Liver (tissue), 9 donors: Measurements from ENCODE around the gene CIDEA. TPM values are rescaled to one million over a fixed set of nuclear protein-coding genes. Genes with fewer than 3 reads are reported as not detected.
"Not testable (repeated sequence)": the region's sequence is repeated elsewhere in the genome, so short reads cannot be mapped to it uniquely, and the experiment has no call there.

Experiments used
- DNase-seq: peaks from one replicate; pipeline ENCODE4 v3.0.0-alpha.2; 2017; ENCODE audit warnings: low spot score
- H3K27ac ChIP-seq, 2 donors: one replicate each; pipeline ENCODE4 v1.7.0; 2013; ENCODE audit warnings: inconsistent platforms in 2 of 2, low read length in 2 of 2, control low read depth in 1 of 2, low read depth in 1 of 2, mild to moderate bottlenecking in 1 of 2
- H3K27me3 ChIP-seq, 4 donors: one replicate each; pipeline versions ENCODE4 v1.6.1 to v1.7.0; 2013; ENCODE audit warnings: low read length in 3 of 4, inconsistent platforms in 1 of 4, mild to moderate bottlenecking in 1 of 4, moderate library complexity in 1 of 4; ENCODE audit not compliant: control insufficient read depth in 4 of 4, insufficient read depth in 4 of 4
- H3K36me3 ChIP-seq, 4 donors: one replicate each; pipeline versions ENCODE4 v1.6.1 to v1.7.0; 2013; ENCODE audit warnings: low read length in 3 of 4, mild to moderate bottlenecking in 3 of 4, low read depth in 1 of 4, moderate library complexity in 1 of 4; ENCODE audit not compliant: control insufficient read depth in 4 of 4, insufficient read depth in 3 of 4
- H3K4me1 ChIP-seq, 4 donors: one replicate each; pipeline versions ENCODE4 v1.6.1 to v1.7.0; 2013; ENCODE audit warnings: low read length in 3 of 4, mild to moderate bottlenecking in 3 of 4, moderate library complexity in 1 of 4; ENCODE audit not compliant: control insufficient read depth in 4 of 4, insufficient read depth in 4 of 4
- H3K4me3 ChIP-seq, 3 donors: one replicate each; pipeline versions ENCODE4 v1.6.1 to v1.7.0; 2013; ENCODE audit warnings: low read length in 3 of 3, control low read depth in 1 of 3, low read depth in 1 of 3, mild to moderate bottlenecking in 1 of 3
- H3K9ac ChIP-seq, 2 donors: one replicate each; pipeline ENCODE4 v1.7.0; 2013; ENCODE audit warnings: low read length in 2 of 2, mild to moderate bottlenecking in 2 of 2, moderate library complexity in 2 of 2, control low read depth in 1 of 2, low read depth in 1 of 2
- H3K9me3 ChIP-seq, 4 donors: one replicate each; pipeline versions ENCODE4 v1.6.1 to v1.7.0; 2013; ENCODE audit warnings: low read length in 3 of 4; ENCODE audit not compliant: control insufficient read depth in 4 of 4
- EGR1 ChIP-seq, 2 donors: IDR thresholded peaks; 2 replicates each; pipeline ENCODE4 v1.6.1; 2016 to 2018; ENCODE audit warnings: antibody characterized with exemption in 2 of 2, low read depth in 2 of 2
- FOXA2 ChIP-seq: IDR thresholded peaks from 2 replicates; pipeline ENCODE4 v1.6.1; 2016; ENCODE audit warnings: antibody characterized with exemption
- GABPA ChIP-seq, 2 donors: IDR thresholded peaks in 1 of 2; conservative IDR thresholded peaks in 1 of 2; 2 replicates each; pipeline ENCODE4 v1.6.1; 2016; ENCODE audit warnings: antibody characterized with exemption in 2 of 2, mild to moderate bottlenecking in 1 of 2, moderate library complexity in 1 of 2
- HNF4A ChIP-seq, 2 donors: conservative IDR thresholded peaks; 2 replicates each; pipeline ENCODE4 v1.6.1; 2016; ENCODE audit warnings: antibody characterized with exemption in 2 of 2, mild to moderate bottlenecking in 2 of 2
- HNF4G ChIP-seq: IDR thresholded peaks from 2 replicates; pipeline ENCODE4 v1.6.1; 2016; ENCODE audit warnings: antibody characterized with exemption
- JUND ChIP-seq, 2 donors: IDR thresholded peaks; 2 replicates each; pipeline ENCODE4 v1.6.1; 2016; ENCODE audit warnings: antibody characterized with exemption in 2 of 2
- NR2F2 ChIP-seq: IDR thresholded peaks from 2 replicates; pipeline ENCODE4 v1.6.1; 2016; ENCODE audit warnings: antibody characterized with exemption
- RAD21 ChIP-seq, 2 donors: IDR thresholded peaks; 2 replicates each; pipeline ENCODE4 v1.6.1; 2016; ENCODE audit warnings: antibody characterized with exemption in 2 of 2, mild to moderate bottlenecking in 2 of 2
- REST ChIP-seq: IDR thresholded peaks from 2 replicates; pipeline ENCODE4 v1.6.1; 2016; ENCODE audit warnings: antibody characterized with exemption, mild to moderate bottlenecking
- RXRA ChIP-seq, 2 donors: IDR thresholded peaks; 2 replicates each; pipeline ENCODE4 v1.6.1; 2017 to 2018; ENCODE audit warnings: antibody characterized with exemption in 2 of 2, mild to moderate bottlenecking in 1 of 2
- SP1 ChIP-seq: IDR thresholded peaks from 2 replicates; pipeline ENCODE4 v1.6.1; 2018; ENCODE audit warnings: antibody characterized with exemption, mild to moderate bottlenecking
- TAF1 ChIP-seq: conservative IDR thresholded peaks from 2 replicates; pipeline ENCODE4 v1.6.1; 2016; ENCODE audit warnings: antibody characterized with exemption, mild to moderate bottlenecking
- YY1 ChIP-seq: IDR thresholded peaks from 2 replicates; pipeline ENCODE4 v1.6.1; 2016; ENCODE audit warnings: antibody characterized with exemption, mild to moderate bottlenecking
- WGBS: extraction: QIAGEN DNeasy Blood & Tissue Kit; methylation state at CpG from one replicate; pipeline ENCODE4 v1.1.7; 2013; 5-methylcytosine and 5-hydroxymethylcytosine counted together
- polyA plus RNA-seq, 2 donors: library from polyadenylated mRNA; stranded (reverse) in 1 of 2; unstranded in 1 of 2; fragments of 200-250 nt in 1 of 2; fragments of >200 nt in 1 of 2; fragmentation: Nextera tagmentation in 1 of 2; extraction: Ambion mirVana in 1 of 2; gene quantifications; one replicate each; pipeline versions ENCODE4 v1.2.1 to v1.2.3, GENCODE V29; 2013 to 2015
- total RNA-seq, 2 donors: library from RNA; depleted of rRNA; stranded (reverse); fragments of >200 nt; gene quantifications; one replicate each; pipeline ENCODE4 v1.2.3, GENCODE V29; 2014
- TF ChIP-seq, protein P1 (sequence below): IDR thresholded peaks from 2 replicates; pipeline ENCODE4 v1.6.1; 2016; ENCODE audit warnings: antibody characterized with exemption
- TF ChIP-seq, protein P2 (sequence below): IDR thresholded peaks from 2 replicates; pipeline ENCODE4 v1.6.1; 2016; ENCODE audit warnings: antibody characterized with exemption
- TF ChIP-seq, protein P3 (sequence below): IDR thresholded peaks from 2 replicates; pipeline ENCODE4 v1.6.1; 2016; ENCODE audit warnings: antibody characterized with exemption
- TF ChIP-seq, protein P4 (sequence below): fragments of 150-350 bp; IDR thresholded peaks from 2 replicates; pipeline ENCODE4 v1.5.1; 2017; ENCODE audit warnings: improper control_type of control experiment, low read depth, low read length; ENCODE audit not compliant: missing input control
- donor health status: healthy.
- donor health status: healthy.
- donor health status: healthy.
- donor health status: healthy.
- donor health status: healthy.

CIDEA gene
- total RNA-seq, result not detected
- not detected for polyA plus RNA-seq

GRCh38 chr18:12254136-12254819 is at the start of gene CIDEA:
Gene CIDEA, plus strand, starts transcription at chr18:12254361. Its CDS starts 23 bp downstream, at chr18:12254384.
- H3K36me3 ChIP-seq, result no peaks in the 10 kb centered on the region
- no peak within 1 kb of the TSS for H3K4me3 ChIP-seq
- WGBS, result 7% methylated on average over 69 of the region's 69 CpGs
- no peaks in the 10 kb centered on the region for H3K9me3 ChIP-seq
- peaks cover 6 to 16% (median 8%) of the 10 kb centered on the region in 4 donors for H3K4me1 ChIP-seq
- no peak within 1 kb of the TSS for H3K9ac ChIP-seq
- H3K27ac ChIP-seq, result no peak within 1 kb of the TSS
- no peak for TF ChIP-seq REST
- no peak for TF ChIP-seq HNF4A (conservative IDR thresholded peaks at IDR 0.05)
- TF ChIP-seq, protein P1, sequence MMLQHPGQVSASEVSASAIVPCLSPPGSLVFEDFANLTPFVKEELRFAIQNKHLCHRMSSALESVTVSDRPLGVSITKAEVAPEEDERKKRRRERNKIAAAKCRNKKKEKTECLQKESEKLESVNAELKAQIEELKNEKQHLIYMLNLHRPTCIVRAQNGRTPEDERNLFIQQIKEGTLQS, result no peak
- TF ChIP-seq JUND (IDR thresholded peaks at IDR 0.05), result no peak
- TF ChIP-seq NR2F2, result no peak
- TF ChIP-seq, protein P2, sequence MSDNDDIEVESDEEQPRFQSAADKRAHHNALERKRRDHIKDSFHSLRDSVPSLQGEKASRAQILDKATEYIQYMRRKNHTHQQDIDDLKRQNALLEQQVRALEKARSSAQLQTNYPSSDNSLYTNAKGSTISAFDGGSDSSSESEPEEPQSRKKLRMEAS, result no peak
- TF ChIP-seq EGR1 (IDR thresholded peaks at IDR 0.05; ENCODE audit: low read depth in 2 of 2), result no peak
- TF ChIP-seq, protein P3, sequence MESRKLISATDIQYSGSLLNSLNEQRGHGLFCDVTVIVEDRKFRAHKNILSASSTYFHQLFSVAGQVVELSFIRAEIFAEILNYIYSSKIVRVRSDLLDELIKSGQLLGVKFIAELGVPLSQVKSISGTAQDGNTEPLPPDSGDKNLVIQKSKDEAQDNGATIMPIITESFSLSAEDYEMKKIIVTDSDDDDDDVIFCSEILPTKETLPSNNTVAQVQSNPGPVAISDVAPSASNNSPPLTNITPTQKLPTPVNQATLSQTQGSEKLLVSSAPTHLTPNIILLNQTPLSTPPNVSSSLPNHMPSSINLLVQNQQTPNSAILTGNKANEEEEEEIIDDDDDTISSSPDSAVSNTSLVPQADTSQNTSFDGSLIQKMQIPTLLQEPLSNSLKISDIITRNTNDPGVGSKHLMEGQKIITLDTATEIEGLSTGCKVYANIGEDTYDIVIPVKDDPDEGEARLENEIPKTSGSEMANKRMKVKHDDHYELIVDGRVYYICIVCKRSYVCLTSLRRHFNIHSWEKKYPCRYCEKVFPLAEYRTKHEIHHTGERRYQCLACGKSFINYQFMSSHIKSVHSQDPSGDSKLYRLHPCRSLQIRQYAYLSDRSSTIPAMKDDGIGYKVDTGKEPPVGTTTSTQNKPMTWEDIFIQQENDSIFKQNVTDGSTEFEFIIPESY, result no peak
- TF ChIP-seq YY1, result no peak
- no peak for TF ChIP-seq TAF1
- no peak for TF ChIP-seq GABPA (IDR thresholded peaks at IDR 0.05 in 1 of 2, conservative IDR thresholded peaks at IDR 0.05 in 1 of 2)
- no peak for TF ChIP-seq HNF4G
- TF ChIP-seq FOXA2, result no peak
- no peak for TF ChIP-seq RAD21 (IDR thresholded peaks at IDR 0.05)
- no peak for TF ChIP-seq RXRA (IDR thresholded peaks at IDR 0.05)
- TF ChIP-seq, protein P4, sequence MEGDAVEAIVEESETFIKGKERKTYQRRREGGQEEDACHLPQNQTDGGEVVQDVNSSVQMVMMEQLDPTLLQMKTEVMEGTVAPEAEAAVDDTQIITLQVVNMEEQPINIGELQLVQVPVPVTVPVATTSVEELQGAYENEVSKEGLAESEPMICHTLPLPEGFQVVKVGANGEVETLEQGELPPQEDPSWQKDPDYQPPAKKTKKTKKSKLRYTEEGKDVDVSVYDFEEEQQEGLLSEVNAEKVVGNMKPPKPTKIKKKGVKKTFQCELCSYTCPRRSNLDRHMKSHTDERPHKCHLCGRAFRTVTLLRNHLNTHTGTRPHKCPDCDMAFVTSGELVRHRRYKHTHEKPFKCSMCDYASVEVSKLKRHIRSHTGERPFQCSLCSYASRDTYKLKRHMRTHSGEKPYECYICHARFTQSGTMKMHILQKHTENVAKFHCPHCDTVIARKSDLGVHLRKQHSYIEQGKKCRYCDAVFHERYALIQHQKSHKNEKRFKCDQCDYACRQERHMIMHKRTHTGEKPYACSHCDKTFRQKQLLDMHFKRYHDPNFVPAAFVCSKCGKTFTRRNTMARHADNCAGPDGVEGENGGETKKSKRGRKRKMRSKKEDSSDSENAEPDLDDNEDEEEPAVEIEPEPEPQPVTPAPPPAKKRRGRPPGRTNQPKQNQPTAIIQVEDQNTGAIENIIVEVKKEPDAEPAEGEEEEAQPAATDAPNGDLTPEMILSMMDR, result no peak
- no peak for TF ChIP-seq SP1
- H3K27me3 ChIP-seq, result peaks cover 0 to 6% (median 2%) of the 10 kb centered on the region in 4 donors
- DNase-seq, result no peak

- WGBS, result 93% methylated on average over 12 of the region's 18 CpGs
- H3K4me3 ChIP-seq, H3K36me3 ChIP-seq, H3K9ac ChIP-seq, H3K27me3 ChIP-seq, H3K27ac ChIP-seq, H3K9me3 ChIP-seq, H3K4me1 ChIP-seq, DNase-seq: not testable (repeated sequence)
Measured at GRCh38 chr18:12208296-12209153, 45.6 kb upstream of the CIDEA start.

DNA sequence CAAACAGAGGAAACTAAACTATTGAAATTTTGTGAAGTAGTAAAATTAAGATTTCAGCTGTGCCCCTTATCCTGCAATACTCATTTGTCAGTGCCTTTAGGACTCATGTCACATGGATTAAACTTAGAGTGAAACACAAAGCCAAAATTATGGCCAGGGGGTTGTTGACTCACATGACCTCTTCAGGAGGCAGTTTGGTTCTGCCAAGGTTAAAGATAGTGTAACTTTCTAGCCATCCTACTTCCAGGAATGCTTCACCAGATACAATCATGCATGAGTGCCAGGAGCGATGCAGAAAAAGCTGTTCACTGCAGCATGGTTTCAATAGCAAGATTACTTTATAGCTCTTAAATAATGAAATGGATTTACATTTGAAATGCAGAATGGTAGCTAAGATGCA is 41.9 kb upstream of the CIDEA start:
- H3K9me3 ChIP-seq, DNase-seq, H3K9ac ChIP-seq, H3K27ac ChIP-seq, H3K4me3 ChIP-seq, H3K27me3 ChIP-seq, H3K4me1 ChIP-seq, H3K36me3 ChIP-seq: not testable (repeated sequence)
- no CpG with 5 or more reads among the region's 1 CpG for WGBS
